GM13977 (cell line): Measurements from ENCODE around the gene ATL1.

Experiments
- DNase-seq: peaks from one replicate; pipeline ENCODE4 v3.0.0; 2012; ENCODE audit warnings: low spot score
- in situ Hi-C: fragments of 300-500 bp; cut with MboI; formaldehyde crosslinking; loops from one replicate; pipeline ENCODE4 v1.12.0; 2022; ENCODE audit warnings: low sequenced_read_pairs, low pct_unique_long_range_greater_than_20kb, mixed read lengths, inconsistent platforms; ENCODE audit not compliant: unreplicated experiment
- TF ChIP-seq, protein P1 (sequence below): IDR thresholded peaks from 2 replicates; pipeline ENCODE4 v1.5.1; 2012; ENCODE audit warnings: mild to moderate bottlenecking, control low read depth; ENCODE audit not compliant: insufficient read depth; ENCODE audit errors: extremely low read depth, missing control alignments

ATL1 gene

DNA sequence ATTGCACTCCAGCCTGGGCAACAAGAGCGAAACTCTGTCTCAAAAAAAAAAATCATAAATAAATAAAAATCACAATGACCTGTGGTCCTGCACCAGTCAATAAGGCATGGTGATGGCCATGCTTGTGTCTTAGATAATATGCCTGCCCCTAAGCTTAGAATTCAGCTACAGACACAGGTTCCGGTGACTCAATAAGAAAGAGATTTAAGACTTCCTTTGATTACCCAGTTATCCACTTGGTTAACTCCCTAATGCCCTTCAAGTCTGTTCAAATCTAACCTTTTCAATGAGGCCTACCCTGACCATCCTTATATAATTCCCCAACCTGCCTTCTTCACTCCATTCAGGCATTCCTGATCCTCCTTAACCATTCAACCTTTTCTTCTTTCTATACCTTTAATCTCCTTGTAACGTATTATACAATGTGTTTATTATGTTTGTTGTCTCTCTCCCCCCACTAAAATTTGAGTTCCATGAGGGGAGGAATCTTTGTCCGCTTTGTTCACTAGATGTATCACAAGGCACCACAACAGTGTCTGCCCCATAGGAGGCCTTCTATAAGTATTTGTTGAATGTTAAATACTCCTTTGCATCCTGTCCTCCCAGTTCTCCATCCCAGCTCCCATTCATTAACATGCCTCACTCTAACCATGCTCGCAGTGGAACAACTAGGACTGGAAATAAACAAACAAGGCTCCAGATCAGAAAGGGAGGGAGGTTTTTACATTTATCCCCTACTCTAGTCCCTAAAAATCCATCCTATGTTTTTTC is 36.5 kb upstream of the ATL1 start:
- no peak for DNase-seq
- in situ Hi-C loops, result loop anchor here (10.0 kb wide), 2 partner anchors 199 to 409 kb away; partner anchors contain the start of gene VCPKMT
- TF ChIP-seq, protein P1, sequence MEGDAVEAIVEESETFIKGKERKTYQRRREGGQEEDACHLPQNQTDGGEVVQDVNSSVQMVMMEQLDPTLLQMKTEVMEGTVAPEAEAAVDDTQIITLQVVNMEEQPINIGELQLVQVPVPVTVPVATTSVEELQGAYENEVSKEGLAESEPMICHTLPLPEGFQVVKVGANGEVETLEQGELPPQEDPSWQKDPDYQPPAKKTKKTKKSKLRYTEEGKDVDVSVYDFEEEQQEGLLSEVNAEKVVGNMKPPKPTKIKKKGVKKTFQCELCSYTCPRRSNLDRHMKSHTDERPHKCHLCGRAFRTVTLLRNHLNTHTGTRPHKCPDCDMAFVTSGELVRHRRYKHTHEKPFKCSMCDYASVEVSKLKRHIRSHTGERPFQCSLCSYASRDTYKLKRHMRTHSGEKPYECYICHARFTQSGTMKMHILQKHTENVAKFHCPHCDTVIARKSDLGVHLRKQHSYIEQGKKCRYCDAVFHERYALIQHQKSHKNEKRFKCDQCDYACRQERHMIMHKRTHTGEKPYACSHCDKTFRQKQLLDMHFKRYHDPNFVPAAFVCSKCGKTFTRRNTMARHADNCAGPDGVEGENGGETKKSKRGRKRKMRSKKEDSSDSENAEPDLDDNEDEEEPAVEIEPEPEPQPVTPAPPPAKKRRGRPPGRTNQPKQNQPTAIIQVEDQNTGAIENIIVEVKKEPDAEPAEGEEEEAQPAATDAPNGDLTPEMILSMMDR, result no peak

DNA sequence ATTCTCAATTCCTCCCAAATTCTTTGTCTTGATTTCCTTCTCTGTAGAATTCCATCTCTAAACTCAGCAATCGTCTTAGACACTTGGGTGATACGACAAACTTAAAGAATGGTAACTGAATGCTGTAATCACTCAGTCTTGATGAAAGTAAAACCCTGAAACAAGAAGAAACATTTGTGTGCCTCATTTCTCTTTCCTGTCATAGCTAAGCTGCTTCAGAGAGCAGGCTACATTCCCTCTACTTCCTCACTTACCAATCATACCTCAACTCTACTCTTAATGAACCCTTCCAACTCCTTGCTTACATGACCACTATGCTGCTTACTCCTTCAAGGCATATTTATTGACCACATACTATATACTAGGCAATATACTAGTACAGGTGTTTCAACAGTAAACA is 35.9 kb upstream of the ATL1 start:
- peak; percentile 29 for DNase-seq
- in situ Hi-C loops, result loop anchor here (10.0 kb wide), 2 partner anchors 199 to 409 kb away; partner anchors contain the start of gene VCPKMT
- TF ChIP-seq, protein P1, result no peak

- in situ Hi-C loops, result loop anchor here (10.0 to 25.0 kb wide), 3 partner anchors 200 to 663 kb away; partner anchors contain the start of genes NEMF and VCPKMT
- TF ChIP-seq, protein P1, result no peak
These were observed 35.0 kb upstream of the ATL1 start for GRCh38 chr14:50524731-50525515.

DNA sequence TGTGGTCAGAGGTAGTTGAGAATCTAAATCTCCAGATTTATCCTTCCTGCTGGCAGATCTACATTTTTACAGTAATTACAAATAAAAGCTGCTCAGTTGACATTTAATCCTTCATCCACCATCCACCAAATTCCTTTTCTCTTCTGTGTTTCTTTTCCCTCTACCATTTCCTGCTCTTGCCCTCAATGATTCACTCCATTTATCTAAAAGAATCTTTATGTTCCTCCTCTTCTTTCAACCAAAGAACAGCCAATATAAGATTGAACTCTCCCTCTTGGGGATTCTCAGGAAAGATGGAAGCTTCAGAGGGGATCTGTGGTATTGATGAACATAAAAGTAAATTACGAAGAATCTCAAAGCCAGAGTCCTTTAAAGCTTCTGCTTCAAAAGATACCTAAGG is 31.9 kb upstream of the ATL1 start:
- TF ChIP-seq, protein P1, result no peak
- DNase-seq, result no peak
- in situ Hi-C loops, result loop anchor here (10.0 to 25.0 kb wide), 3 partner anchors 203 to 666 kb away; partner anchors contain the start of genes NEMF and VCPKMT

More at GRCh38 chr14:50524731-50525515, 35.0 kb upstream of the ATL1 start:
- no peak for DNase-seq

- no peak for DNase-seq
- in situ Hi-C loops, result loop anchor here (10.0 to 25.0 kb wide), 3 partner anchors 205 to 667 kb away; partner anchors contain the start of genes NEMF and VCPKMT
- TF ChIP-seq, protein P1, result no peak
These were observed 30.4 kb upstream of the ATL1 start for GRCh38 chr14:50529288-50530179.
